Panc1 (cell line): ENCODE results near the gene SLC7A14. TPM values are rescaled to one million over a fixed set of nuclear protein-coding genes. Genes with fewer than 3 reads are reported as not detected.

ENCODE experiments used
- ATAC-seq: fragments of 200-7000 bp; cut with Tn5 transposase; 2 replicates; pipeline ENCODE4 v1.9.1; 2020; ENCODE audit warnings: mild to moderate bottlenecking, moderate library complexity
- BruUV-seq: library from RNA; stranded (reverse); fragments of 400-500 nt; replicated peaks from 2 replicates; lab custom pipeline; 2021; lab: Mats Ljungman, UMichigan
- CTCF ChIA-PET: fragments of 300-600 bp; sonication (Branson Sonifier 250); formaldehyde crosslinking; loops from one replicate; lab custom pipeline; 2022; ENCODE audit warnings: antibody characterized with exemption; lab: Charles Lee
- POLR2A ChIA-PET: fragments of 300-600 bp; sonication (Branson Sonifier 250); formaldehyde crosslinking; loops from one replicate; lab custom pipeline; 2022; ENCODE audit warnings: antibody characterized with exemption; lab: Charles Lee
- DNase-seq: peaks from one replicate; pipeline ENCODE4 v3.0.0-alpha.2; 2010; ENCODE audit warnings: low read depth, low spot score
- H3K27ac ChIP-seq: 2 replicates; pipeline ENCODE4 v1.5.1; 2011; ENCODE audit warnings: mild to moderate bottlenecking, low read length, inconsistent platforms
- H3K27me3 ChIP-seq: fragments of 200-500 bp; sonication (Bioruptor generic); 2 replicates; pipeline ENCODE4 v1.6.0; 2014; ENCODE audit warnings: low read length, inconsistent platforms; ENCODE audit not compliant: control insufficient read depth, insufficient read depth
- H3K36me3 ChIP-seq: fragments of 200-500 bp; sonication (Bioruptor generic); 2 replicates; pipeline ENCODE4 v1.5.1; 2014; ENCODE audit warnings: inconsistent platforms, mild to moderate bottlenecking, low read length, moderate library complexity; ENCODE audit not compliant: control insufficient read depth, insufficient read depth
- H3K4me1 ChIP-seq: 2 replicates; pipeline ENCODE4 v1.5.1; 2011; ENCODE audit warnings: inconsistent platforms, mild to moderate bottlenecking, low read length, moderate library complexity; ENCODE audit not compliant: control insufficient read depth, insufficient read depth
- H3K4me3 ChIP-seq, 2 experiments: 2 replicates each; pipeline ENCODE4 v1.5.1; 2011 to 2012; ENCODE audit warnings: low read depth in 2 of 2, low read length in 2 of 2, mild to moderate bottlenecking in 2 of 2, inconsistent platforms in 1 of 2, moderate library complexity in 1 of 2
- H3K9me3 ChIP-seq: fragments of 200-500 bp; sonication (Bioruptor generic); 2 replicates; pipeline ENCODE4 v1.5.1; 2014; ENCODE audit warnings: low read depth, mild to moderate bottlenecking, inconsistent platforms, low read length, moderate library complexity; ENCODE audit not compliant: control insufficient read depth, insufficient read depth
- CTCF ChIP-seq: fragments of 450-650 bp; IDR thresholded peaks from 2 replicates; pipeline ENCODE4 v1.5.1; 2017; ENCODE audit warnings: mild to moderate bottlenecking
- POLR2AphosphoS5 ChIP-seq: IDR thresholded peaks from 2 replicates; pipeline ENCODE4 v1.6.1; 2012; ENCODE audit warnings: mild to moderate bottlenecking, low read depth, low read length, moderate library complexity
- SIN3A ChIP-seq: IDR thresholded peaks from 2 replicates; pipeline ENCODE4 v1.6.1; 2012; ENCODE audit warnings: low read depth, mild to moderate bottlenecking, low read length, moderate library complexity, borderline replicate concordance; ENCODE audit not compliant: insufficient read depth
- TCF7L2 ChIP-seq: IDR thresholded peaks from 2 replicates; pipeline ENCODE4 v1.6.1; 2011; ENCODE audit warnings: mild to moderate bottlenecking, low read depth, low read length, inconsistent platforms
- in situ Hi-C: cut with HindIII; loops from 2 replicates; pipeline ENCODE4 v1.10.0; 2016; ENCODE audit warnings: low sequenced_read_pairs, low pct_unique_long_range_greater_than_20kb
- intact Hi-C: fragments of 100-400 bp; cut with micrococcal nuclease; formaldehyde crosslinking; loops from one replicate; pipeline ENCODE4 v1.10.0; 2022; ENCODE audit not compliant: unreplicated experiment
- total RNA-seq: library from RNA; stranded (reverse); gene quantifications from one replicate; pipeline ENCODE4 v1.2.1, GENCODE V29; 2021; ENCODE audit not compliant: unreplicated experiment
- TF ChIP-seq, protein P1 (sequence below), 2 experiments: IDR thresholded peaks; 2 replicates each; pipeline ENCODE4 v1.6.1; 2011 to 2012; ENCODE audit warnings: low read depth in 2 of 2, control low read depth in 1 of 2, low read length in 1 of 2, mild to moderate bottlenecking in 1 of 2, moderate library complexity in 1 of 2; ENCODE audit not compliant: insufficient read depth in 1 of 2

The SLC7A14 gene
- total RNA-seq, 1 experiment from 2014 or later = not detected

GRCh38 chr3:170450039-170450438 is 135.8 kb downstream of the SLC7A14 start:
- TF ChIP-seq CTCF = no peak
- TF ChIP-seq TCF7L2 = no peak
- TF ChIP-seq, protein P1, sequence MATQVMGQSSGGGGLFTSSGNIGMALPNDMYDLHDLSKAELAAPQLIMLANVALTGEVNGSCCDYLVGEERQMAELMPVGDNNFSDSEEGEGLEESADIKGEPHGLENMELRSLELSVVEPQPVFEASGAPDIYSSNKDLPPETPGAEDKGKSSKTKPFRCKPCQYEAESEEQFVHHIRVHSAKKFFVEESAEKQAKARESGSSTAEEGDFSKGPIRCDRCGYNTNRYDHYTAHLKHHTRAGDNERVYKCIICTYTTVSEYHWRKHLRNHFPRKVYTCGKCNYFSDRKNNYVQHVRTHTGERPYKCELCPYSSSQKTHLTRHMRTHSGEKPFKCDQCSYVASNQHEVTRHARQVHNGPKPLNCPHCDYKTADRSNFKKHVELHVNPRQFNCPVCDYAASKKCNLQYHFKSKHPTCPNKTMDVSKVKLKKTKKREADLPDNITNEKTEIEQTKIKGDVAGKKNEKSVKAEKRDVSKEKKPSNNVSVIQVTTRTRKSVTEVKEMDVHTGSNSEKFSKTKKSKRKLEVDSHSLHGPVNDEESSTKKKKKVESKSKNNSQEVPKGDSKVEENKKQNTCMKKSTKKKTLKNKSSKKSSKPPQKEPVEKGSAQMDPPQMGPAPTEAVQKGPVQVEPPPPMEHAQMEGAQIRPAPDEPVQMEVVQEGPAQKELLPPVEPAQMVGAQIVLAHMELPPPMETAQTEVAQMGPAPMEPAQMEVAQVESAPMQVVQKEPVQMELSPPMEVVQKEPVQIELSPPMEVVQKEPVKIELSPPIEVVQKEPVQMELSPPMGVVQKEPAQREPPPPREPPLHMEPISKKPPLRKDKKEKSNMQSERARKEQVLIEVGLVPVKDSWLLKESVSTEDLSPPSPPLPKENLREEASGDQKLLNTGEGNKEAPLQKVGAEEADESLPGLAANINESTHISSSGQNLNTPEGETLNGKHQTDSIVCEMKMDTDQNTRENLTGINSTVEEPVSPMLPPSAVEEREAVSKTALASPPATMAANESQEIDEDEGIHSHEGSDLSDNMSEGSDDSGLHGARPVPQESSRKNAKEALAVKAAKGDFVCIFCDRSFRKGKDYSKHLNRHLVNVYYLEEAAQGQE (IDR thresholded peaks at IDR 0.05; ENCODE audit: insufficient read depth in 1 of 2, low read depth in 2 of 2, low read length in 1 of 2) = no peak
- TF ChIP-seq POLR2AphosphoS5 = no peak
- no peak for TF ChIP-seq SIN3A

DNA sequence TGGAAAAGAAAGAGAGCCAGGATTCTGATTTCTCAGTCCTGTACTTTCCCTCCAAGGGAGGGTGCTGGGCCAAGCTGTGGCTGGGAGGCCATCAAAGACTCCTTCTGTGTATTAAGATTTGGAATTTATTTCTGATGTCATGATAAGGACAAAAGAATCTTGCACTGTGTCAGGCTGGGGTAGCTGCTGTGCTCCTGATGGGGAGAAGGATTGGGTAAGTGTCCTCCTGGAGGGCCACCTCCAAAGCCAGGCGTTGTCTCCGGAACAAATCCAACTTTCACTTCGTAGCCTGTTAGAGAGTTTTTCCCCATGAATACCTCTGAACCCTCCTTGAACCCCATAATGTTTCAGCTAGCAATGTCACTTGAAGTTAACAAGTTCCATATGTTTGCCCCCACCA is 137.3 kb downstream of the SLC7A14 start:
- Histone ChIP-seq H3K36me3 (no peaks in the 10 kb centered on the region), H3K27ac (no peak overlapping the region), H3K9me3 (no peaks in the 10 kb centered on the region), H3K4me3 (no peak overlapping the region), H3K4me1 (no peaks in the 10 kb centered on the region; the same call in 1 of the 2 replicates), H3K27me3 (no peaks in the 10 kb centered on the region)
- in situ Hi-C loops = no loop called here
- DNase-seq (no peak), ATAC-seq (no peak)
- ChIA-PET CTCF (no interaction called here), POLR2A (no interaction called here)
- BruUV-seq = no TSS peak
- intact Hi-C loops = no loop called here
- no peak for TF ChIP-seq CTCF
- no peak for TF ChIP-seq TCF7L2
- no peak for TF ChIP-seq SIN3A
- TF ChIP-seq, protein P1 (IDR thresholded peaks at IDR 0.05; ENCODE audit: insufficient read depth in 1 of 2, low read depth in 2 of 2, low read length in 1 of 2) = no peak
- TF ChIP-seq POLR2AphosphoS5 = no peak

More at GRCh38 chr3:170450039-170450438, 135.8 kb downstream of the SLC7A14 start:
- in situ Hi-C loops = no loop called here
- H3K4me3 ChIP-seq = no peak overlapping the region
- no peaks in the 10 kb centered on the region for H3K27me3 ChIP-seq
- intact Hi-C loops = no loop called here
- H3K9me3 ChIP-seq = no peaks in the 10 kb centered on the region
- ChIA-PET POLR2A (interaction anchor here (0.6 kb wide), 1 partner anchor 203 kb away, joined by 7 read pairs; no protein-coding TSS in a partner anchor), CTCF (interaction anchor here (0.6 kb wide), 1 partner anchor 125 kb away, joined by 3 read pairs; no protein-coding TSS in a partner anchor)
- no peak overlapping the region for H3K27ac ChIP-seq
- DNase-seq = no peak
- H3K4me1 ChIP-seq = no peaks in the 10 kb centered on the region; the same call in 1 of the 2 replicates
- no TSS peak for BruUV-seq
- H3K36me3 ChIP-seq = no peaks in the 10 kb centered on the region
- no peak for ATAC-seq
